ENCODE measurements around the gene SUSD1. TPM values are rescaled to one million over a fixed set of nuclear protein-coding genes. Genes with fewer than 3 reads are reported as not detected.
A peak's percentile ranks its signal among the peaks of the same experiment; 100 is the strongest.

Gene SUSD1
- total RNA-seq, 4 donors from 2014 or later, result 1.6 to 8.2 (median 4.4) TPM

GRCh38 chr9:112043423-112043822, 131.7 kb downstream of the SUSD1 start:
- TF ChIP-seq POLR2AphosphoS5 (IDR thresholded peaks at IDR 0.05) (no peak), POLR2A (IDR thresholded peaks at IDR 0.05) (no peak), EP300 (IDR thresholded peaks at IDR 0.05) (no peak)
- TF ChIP-seq, protein P1, sequence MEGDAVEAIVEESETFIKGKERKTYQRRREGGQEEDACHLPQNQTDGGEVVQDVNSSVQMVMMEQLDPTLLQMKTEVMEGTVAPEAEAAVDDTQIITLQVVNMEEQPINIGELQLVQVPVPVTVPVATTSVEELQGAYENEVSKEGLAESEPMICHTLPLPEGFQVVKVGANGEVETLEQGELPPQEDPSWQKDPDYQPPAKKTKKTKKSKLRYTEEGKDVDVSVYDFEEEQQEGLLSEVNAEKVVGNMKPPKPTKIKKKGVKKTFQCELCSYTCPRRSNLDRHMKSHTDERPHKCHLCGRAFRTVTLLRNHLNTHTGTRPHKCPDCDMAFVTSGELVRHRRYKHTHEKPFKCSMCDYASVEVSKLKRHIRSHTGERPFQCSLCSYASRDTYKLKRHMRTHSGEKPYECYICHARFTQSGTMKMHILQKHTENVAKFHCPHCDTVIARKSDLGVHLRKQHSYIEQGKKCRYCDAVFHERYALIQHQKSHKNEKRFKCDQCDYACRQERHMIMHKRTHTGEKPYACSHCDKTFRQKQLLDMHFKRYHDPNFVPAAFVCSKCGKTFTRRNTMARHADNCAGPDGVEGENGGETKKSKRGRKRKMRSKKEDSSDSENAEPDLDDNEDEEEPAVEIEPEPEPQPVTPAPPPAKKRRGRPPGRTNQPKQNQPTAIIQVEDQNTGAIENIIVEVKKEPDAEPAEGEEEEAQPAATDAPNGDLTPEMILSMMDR (IDR thresholded peaks at IDR 0.05), result no peak
- DNase-seq (ENCODE audit: low spot score in 2 of 2), result no peak
- Histone ChIP-seq H3K27ac (no peak overlapping the region), H3K27me3 (no peaks in the 10 kb centered on the region), H3K36me3 (peaks cover 3% of the 10 kb centered on the region), H3K4me1 (no peaks in the 10 kb centered on the region), H3K4me3 (no peak overlapping the region), H3K9me3 (no peaks in the 10 kb centered on the region)
- 94% methylated on average over 1 of the region's 1 CpG for WGBS

GRCh38 chr9:112042769-112043168, 132.3 kb downstream of the SUSD1 start:
- H3K4me1 ChIP-seq, result no peaks in the 10 kb centered on the region
- H3K27ac ChIP-seq, result no peak overlapping the region
- no peak overlapping the region for H3K4me3 ChIP-seq
- TF ChIP-seq EP300 (IDR thresholded peaks at IDR 0.05), result no peak
- H3K9me3 ChIP-seq, result no peaks in the 10 kb centered on the region
- no peaks in the 10 kb centered on the region for H3K27me3 ChIP-seq
- no peak for DNase-seq (ENCODE audit: low spot score in 2 of 2)
- WGBS, result 94% methylated on average over 5 of the region's 5 CpGs
- peaks cover 3% of the 10 kb centered on the region for H3K36me3 ChIP-seq

DNA sequence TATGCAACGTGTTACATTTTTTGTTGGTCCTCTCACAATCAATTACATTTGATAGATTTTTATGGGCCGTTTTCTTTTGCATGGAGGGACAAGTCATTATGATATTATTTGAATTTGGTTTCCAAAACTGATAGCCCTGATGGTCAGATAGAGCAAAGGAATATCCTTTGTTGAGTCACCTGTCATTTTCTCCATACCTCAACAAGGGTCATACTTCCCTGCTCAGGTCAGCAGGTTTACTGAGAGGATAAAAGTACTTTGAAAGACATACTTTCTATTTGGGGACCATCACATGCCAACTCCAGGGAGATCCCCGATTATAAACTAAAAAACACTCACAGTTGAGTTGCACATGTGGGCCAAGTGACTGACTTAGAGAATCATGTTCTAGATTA, 132.9 kb downstream of the SUSD1 start:
- no peak for DNase-seq (ENCODE audit: low spot score in 2 of 2)
- H3K27ac ChIP-seq, result no peak overlapping the region
- H3K4me3 ChIP-seq, result no peak overlapping the region
- TF ChIP-seq POLR2A (IDR thresholded peaks at IDR 0.05) (no peak), EP300 (IDR thresholded peaks at IDR 0.05) (no peak)
- TF ChIP-seq, protein P1 (IDR thresholded peaks at IDR 0.05), result no peak
- H3K27me3 ChIP-seq, result no peaks in the 10 kb centered on the region
- H3K36me3 ChIP-seq, result peaks cover 3% of the 10 kb centered on the region
- no peaks in the 10 kb centered on the region for H3K4me1 ChIP-seq
- H3K9me3 ChIP-seq, result no peaks in the 10 kb centered on the region
- WGBS, result 76% methylated on average over 3 of the region's 3 CpGs

DNA sequence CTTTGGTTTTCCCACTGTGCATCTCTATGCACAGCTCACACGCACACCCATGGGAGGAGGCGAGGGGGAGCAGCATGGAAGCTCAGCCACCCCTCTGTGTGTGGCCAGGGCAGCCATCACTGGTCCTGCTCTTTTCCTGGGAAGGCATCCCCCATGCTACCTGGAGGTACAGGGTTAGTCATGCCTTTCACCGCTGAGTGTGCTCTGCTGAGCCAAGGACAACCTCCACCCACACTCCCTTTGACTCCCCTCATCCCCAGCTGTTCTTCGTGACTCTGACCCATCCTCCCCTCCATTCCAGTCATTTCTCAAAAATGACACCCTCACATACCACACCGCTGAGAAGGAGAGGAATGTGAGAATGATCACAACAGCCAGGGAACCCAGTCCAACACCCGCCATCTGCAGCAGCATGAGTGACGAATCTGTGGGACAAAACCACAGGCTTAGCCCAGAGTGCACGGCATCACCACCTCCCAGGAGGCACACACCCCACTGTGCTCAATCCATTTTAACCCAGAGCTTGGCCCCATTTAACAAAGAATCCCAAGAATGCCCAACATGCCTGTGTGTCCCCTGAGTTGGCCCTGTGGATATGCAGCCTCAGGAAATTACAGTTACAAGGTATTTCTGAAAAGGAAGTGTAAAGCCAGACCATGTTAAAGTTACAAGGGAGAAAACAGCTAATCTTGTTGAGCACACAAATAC, 133.4 kb downstream of the SUSD1 start:
- H3K36me3 ChIP-seq, result peaks cover 3% of the 10 kb centered on the region
- 59% methylated on average over 8 of the region's 8 CpGs for WGBS
- no peaks in the 10 kb centered on the region for H3K4me1 ChIP-seq
- DNase-seq (ENCODE audit: low spot score in 2 of 2), result no peak
- no peaks in the 10 kb centered on the region for H3K9me3 ChIP-seq
- H3K27me3 ChIP-seq, result no peaks in the 10 kb centered on the region
- no peak overlapping the region for H3K4me3 ChIP-seq
- no peak overlapping the region for H3K27ac ChIP-seq
- TF ChIP-seq EP300 (IDR thresholded peaks at IDR 0.05), result peak; percentile 54
- TF ChIP-seq, protein P1 (IDR thresholded peaks at IDR 0.05), result no peak

DNA sequence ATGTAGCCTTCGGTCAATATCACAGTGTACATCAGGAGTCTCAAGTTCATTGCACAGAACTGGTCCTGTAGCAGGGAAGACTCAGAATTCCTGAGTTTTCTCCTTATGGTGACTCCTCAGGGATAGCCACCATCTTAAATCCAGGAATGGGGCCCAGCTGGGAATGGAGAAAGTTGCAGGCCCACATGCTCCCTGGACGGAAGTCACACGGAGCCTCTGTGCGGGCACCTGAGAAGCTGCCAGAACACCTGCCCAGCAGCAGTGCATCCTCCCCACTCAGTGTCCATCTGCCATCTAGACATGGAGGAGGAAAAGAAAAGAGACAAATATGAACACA, 133.9 kb downstream of the SUSD1 start:
- Histone ChIP-seq H3K27ac (no peak overlapping the region), H3K4me3 (no peak overlapping the region), H3K4me1 (no peaks in the 10 kb centered on the region), H3K9me3 (no peaks in the 10 kb centered on the region), H3K36me3 (peaks cover 3% of the 10 kb centered on the region), H3K27me3 (no peaks in the 10 kb centered on the region)
- no peak for DNase-seq (ENCODE audit: low spot score in 2 of 2)
- WGBS, result 90% methylated on average over 4 of the region's 4 CpGs
- TF ChIP-seq POLR2AphosphoS5 (IDR thresholded peaks at IDR 0.05) (no peak), EP300 (IDR thresholded peaks at IDR 0.05) (no peak)
- TF ChIP-seq, protein P1 (IDR thresholded peaks at IDR 0.05), result no peak

- no peak overlapping the region for H3K4me3 ChIP-seq
- TF ChIP-seq POLR2A (IDR thresholded peaks at IDR 0.05) (no peak), EP300 (IDR thresholded peaks at IDR 0.05) (no peak), POLR2AphosphoS5 (IDR thresholded peaks at IDR 0.05) (no peak)
- TF ChIP-seq, protein P1 (IDR thresholded peaks at IDR 0.05), result no peak
- DNase-seq (ENCODE audit: low spot score in 2 of 2), result no peak
- H3K4me1 ChIP-seq, result no peaks in the 10 kb centered on the region
- no peaks in the 10 kb centered on the region for H3K27me3 ChIP-seq
- WGBS, result 89% methylated on average over 2 of the region's 2 CpGs
- no peaks in the 10 kb centered on the region for H3K9me3 ChIP-seq
- no peak overlapping the region for H3K27ac ChIP-seq
- H3K36me3 ChIP-seq, result peaks cover 3% of the 10 kb centered on the region
These were observed 137.1 kb downstream of the SUSD1 start for GRCh38 chr9:112038017-112038408.
